Measurements from ENCODE around the gene NEO1. TPM values are rescaled to one million over a fixed set of nuclear protein-coding genes. Genes with fewer than 3 reads are reported as not detected.

Gene NEO1
- polyA plus RNA-seq, 2 of the 4 experiments (the other 2 are of a cell fraction) = 29.1 to 30.3 TPM

DNA sequence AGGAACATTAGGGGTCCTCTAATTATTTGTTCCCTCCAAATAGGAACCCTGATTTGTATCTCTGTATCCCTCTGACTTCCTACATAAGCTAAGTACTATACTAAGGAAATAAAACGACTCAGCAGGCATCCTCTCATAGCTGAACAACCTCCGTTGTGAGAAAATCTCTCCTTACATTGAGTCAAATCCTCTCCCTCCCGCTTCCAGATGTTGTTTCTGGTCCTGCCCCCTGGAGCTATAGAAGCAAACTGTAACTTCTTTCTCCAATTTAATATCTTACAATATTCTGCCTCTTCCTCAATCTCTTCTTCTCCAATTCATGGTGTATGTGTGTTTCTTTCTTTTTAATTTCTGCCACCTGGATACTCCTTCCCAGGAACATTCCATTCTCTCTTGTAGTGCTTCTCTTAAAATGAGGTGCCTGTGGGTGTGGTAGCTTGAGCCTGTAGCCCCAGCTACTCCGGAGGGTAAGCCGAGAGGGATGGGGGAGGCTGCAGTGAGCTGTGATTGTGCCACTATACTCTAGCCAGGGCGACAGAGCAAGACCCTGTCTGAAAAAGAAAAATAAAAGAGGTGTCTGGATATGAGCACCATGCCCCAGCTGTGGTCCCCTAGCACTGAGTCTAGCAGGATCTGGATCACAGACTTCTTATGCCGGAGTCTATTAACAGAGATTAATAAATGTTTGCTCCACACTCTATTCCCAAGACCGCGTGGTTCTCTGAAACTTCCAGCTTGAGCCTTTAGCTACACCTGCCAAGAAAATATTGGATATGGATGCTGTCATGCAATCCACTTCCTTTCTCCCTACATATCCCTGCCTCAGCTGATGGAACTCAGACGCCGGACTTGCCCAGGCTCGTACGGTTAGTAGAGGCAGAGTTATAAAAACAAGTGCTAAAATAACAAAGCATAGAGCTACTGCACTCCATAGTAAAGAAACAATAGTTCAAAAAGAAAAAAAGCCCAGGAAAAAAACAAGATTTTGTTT, 42.9 kb upstream of the NEO1 start (continued):
- no peak for TF ChIP-seq RCOR1 (IDR thresholded peaks at IDR 0.05; ENCODE audit: low read depth, low read length)

DNA sequence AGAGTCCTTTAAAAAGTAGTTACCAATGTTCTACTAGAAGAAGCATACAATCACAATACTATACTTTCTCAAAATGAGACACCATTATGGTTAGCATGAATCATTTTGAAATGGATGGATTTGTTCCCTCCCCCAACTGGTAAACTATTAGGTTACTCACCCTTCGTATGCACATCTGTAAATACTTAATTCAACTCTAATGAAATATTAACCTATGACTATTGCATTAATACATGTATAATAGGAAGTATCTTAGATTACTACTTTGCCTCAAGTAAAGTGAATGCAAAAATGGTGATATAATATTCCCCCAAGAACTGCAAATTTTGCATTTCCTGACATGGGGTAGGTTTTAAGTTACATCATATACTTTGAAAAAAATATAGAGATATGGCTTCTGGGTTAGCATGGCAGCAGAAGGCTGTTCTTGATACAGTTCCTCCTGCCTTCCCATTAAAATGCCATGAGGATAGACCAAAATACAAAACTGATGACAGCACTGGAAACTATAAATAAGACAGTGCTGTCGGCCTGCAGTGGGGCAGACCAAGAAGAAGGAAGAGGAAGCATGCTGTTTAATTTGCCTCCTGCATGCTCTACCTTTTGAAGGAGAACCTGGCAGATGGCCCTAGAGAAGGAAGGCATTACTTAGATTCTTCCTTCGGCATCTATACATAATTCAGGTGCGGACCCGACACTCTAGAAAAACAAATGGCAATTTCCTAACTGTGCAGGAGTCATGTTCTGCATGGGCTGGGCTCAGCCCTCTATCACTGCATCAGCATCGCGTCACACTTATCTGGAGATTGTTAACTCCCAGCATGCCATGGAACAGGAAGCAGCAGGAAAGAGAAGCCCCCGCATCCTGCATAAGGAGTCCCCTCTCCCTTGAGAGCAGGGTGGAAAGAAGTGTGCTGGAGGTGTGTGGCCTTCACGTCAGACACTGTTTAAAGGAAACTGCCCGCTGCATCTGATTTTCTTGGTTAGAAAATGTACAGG, 41.8 kb upstream of the NEO1 start:
- no peak for FAIRE-seq
- WGBS (ENCODE audit: missing lambda C conversion rate) = 65% methylated on average over 10 of the region's 10 CpGs
- H3K27ac ChIP-seq = no peak overlapping the region
- H3K4me1 ChIP-seq = peaks cover 18% of the 10 kb centered on the region; the same call in 2 of the 3 replicates
- ChIA-PET POLR2A (no interaction called here), CTCF (no interaction called here)
- H3K9me3 ChIP-seq = no peaks in the 10 kb centered on the region
- H3K4me2 ChIP-seq = peak overlapping the region; percentile 35
- no peak for DNase-seq (ENCODE audit: low read depth in 1 of 2, low spot score in 1 of 2)
- no peak overlapping the region for H3K4me3 ChIP-seq
- ATAC-seq = peak in 1 of 2 experiments; percentile 44; a peak in 2 of 6 replicates
- no peak for TF ChIP-seq RARB (CRISPR knock-in tag; IDR thresholded peaks at IDR 0.05)
- TF ChIP-seq BHLHE40 (IDR thresholded peaks at IDR 0.05; ENCODE audit: low read depth, low read length) = no peak
- TF ChIP-seq, protein P1, sequence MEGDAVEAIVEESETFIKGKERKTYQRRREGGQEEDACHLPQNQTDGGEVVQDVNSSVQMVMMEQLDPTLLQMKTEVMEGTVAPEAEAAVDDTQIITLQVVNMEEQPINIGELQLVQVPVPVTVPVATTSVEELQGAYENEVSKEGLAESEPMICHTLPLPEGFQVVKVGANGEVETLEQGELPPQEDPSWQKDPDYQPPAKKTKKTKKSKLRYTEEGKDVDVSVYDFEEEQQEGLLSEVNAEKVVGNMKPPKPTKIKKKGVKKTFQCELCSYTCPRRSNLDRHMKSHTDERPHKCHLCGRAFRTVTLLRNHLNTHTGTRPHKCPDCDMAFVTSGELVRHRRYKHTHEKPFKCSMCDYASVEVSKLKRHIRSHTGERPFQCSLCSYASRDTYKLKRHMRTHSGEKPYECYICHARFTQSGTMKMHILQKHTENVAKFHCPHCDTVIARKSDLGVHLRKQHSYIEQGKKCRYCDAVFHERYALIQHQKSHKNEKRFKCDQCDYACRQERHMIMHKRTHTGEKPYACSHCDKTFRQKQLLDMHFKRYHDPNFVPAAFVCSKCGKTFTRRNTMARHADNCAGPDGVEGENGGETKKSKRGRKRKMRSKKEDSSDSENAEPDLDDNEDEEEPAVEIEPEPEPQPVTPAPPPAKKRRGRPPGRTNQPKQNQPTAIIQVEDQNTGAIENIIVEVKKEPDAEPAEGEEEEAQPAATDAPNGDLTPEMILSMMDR (IDR thresholded peaks at IDR 0.05) = no peak
- no peak for TF ChIP-seq NPAS2 (CRISPR knock-in tag; IDR thresholded peaks at IDR 0.05; ENCODE audit: borderline replicate concordance)
- TF ChIP-seq FOSL2 (IDR thresholded peaks at IDR 0.05) = no peak
- TF ChIP-seq FOSL2 (CRISPR knock-in tag; IDR thresholded peaks at IDR 0.05) = peak; percentile 21; the same call in 1 of the 2 replicates
- TF ChIP-seq, protein P2, sequence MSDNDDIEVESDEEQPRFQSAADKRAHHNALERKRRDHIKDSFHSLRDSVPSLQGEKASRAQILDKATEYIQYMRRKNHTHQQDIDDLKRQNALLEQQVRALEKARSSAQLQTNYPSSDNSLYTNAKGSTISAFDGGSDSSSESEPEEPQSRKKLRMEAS (IDR thresholded peaks at IDR 0.05) = 0 out of 2 replicates have a peak, but pooled peaks have one; percentile 17

DNA sequence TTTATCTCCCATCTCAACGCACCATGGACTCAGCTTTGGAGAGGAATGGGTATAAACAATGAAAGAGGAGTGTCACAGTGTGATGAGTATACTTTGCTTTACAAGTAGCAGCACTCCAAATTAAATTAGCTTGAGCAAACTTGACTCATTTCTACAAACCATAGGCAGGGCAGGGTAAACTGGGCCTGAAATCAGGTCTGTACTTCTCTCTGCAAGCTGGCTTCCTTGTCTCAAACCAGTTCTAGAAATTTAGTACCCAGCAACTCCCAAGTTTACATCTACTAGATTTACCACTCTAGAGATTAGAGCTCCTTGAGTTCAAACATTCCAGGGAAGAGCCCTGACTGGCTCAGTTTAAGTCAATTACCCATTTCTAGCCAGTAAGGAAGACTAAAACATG, 37.4 kb upstream of the NEO1 start:
- 92% methylated on average over 1 of the region's 1 CpG for WGBS (ENCODE audit: missing lambda C conversion rate)
- TF ChIP-seq, protein P3, sequence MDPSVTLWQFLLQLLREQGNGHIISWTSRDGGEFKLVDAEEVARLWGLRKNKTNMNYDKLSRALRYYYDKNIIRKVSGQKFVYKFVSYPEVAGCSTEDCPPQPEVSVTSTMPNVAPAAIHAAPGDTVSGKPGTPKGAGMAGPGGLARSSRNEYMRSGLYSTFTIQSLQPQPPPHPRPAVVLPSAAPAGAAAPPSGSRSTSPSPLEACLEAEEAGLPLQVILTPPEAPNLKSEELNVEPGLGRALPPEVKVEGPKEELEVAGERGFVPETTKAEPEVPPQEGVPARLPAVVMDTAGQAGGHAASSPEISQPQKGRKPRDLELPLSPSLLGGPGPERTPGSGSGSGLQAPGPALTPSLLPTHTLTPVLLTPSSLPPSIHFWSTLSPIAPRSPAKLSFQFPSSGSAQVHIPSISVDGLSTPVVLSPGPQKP (IDR thresholded peaks at IDR 0.05; ENCODE audit: low read depth, low read length) = no peak
- TF ChIP-seq MAFK (IDR thresholded peaks at IDR 0.05; ENCODE audit: partially characterized antibody) = no peak
- POLR2A ChIA-PET = no interaction called here

DNA sequence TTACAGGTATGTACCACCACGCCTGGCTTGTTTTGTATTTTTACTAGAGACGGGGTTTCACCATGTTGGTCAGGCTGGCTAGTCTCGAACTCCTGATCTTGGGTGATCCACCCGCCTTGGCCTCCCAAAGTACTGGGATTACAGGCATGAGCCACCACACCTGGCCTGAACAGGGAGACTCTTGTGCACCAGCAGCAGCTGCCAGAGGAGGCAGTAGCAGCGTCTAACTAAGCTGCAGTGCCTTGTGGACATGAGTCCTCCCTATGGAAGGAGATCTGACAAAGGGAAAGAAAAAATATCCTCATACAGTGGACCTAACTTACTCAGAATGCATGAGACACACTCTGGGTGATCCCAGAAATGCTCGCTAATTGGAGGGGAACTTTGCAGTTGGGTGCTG, 36.8 kb upstream of the NEO1 start:
- no peaks in the 10 kb centered on the region for H3K9me3 ChIP-seq
- H3K27ac ChIP-seq = no peak overlapping the region
- no peak overlapping the region for H3K4me2 ChIP-seq
- CTCF ChIA-PET = interaction anchor here (0.8 kb wide), 1 partner anchor 61 kb away, joined by 3 read pairs; no protein-coding TSS in a partner anchor
- ATAC-seq = peak in 1 of 2 experiments; percentile 67; a peak in 3 of 6 replicates
- peaks cover 5% of the 10 kb centered on the region; the same call in 2 of the 3 replicates for H3K4me1 ChIP-seq
- DNase-seq (ENCODE audit: low read depth in 1 of 2, low spot score in 1 of 2) = peak in 1 of 2 experiments; percentile 16
- TF ChIP-seq, protein P4, sequence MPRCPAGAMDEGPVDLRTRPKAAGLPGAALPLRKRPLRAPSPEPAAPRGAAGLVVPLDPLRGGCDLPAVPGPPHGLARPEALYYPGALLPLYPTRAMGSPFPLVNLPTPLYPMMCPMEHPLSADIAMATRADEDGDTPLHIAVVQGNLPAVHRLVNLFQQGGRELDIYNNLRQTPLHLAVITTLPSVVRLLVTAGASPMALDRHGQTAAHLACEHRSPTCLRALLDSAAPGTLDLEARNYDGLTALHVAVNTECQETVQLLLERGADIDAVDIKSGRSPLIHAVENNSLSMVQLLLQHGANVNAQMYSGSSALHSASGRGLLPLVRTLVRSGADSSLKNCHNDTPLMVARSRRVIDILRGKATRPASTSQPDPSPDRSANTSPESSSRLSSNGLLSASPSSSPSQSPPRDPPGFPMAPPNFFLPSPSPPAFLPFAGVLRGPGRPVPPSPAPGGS (IDR thresholded peaks at IDR 0.05) = no peak
- no peak for TF ChIP-seq ZC3H11A (IDR thresholded peaks at IDR 0.05)
- no peak for TF ChIP-seq EP300 (IDR thresholded peaks at IDR 0.05)
- no peak for TF ChIP-seq HOXB5 (CRISPR knock-in tag; IDR thresholded peaks at IDR 0.05)
- TF ChIP-seq NR3C1 (IDR thresholded peaks at IDR 0.05) = no peak
- TF ChIP-seq RARB (CRISPR knock-in tag; IDR thresholded peaks at IDR 0.05) = no peak
- TF ChIP-seq MAFK (IDR thresholded peaks at IDR 0.05; ENCODE audit: partially characterized antibody) = no peak
- TF ChIP-seq FOSL2 (IDR thresholded peaks at IDR 0.05) = no peak
- no peak for TF ChIP-seq FOSL2 (CRISPR knock-in tag; IDR thresholded peaks at IDR 0.05)
- no peak for FAIRE-seq
- H3K4me3 ChIP-seq = no peak overlapping the region
- POLR2A ChIA-PET = no interaction called here
- WGBS (ENCODE audit: missing lambda C conversion rate) = 75% methylated on average over 6 of the region's 6 CpGs

More for the DNA sequence above, 37.4 kb upstream of the NEO1 start:
- H3K9me3 ChIP-seq = no peaks in the 10 kb centered on the region
- H3K27ac ChIP-seq = no peak overlapping the region
- FAIRE-seq (no peak), ATAC-seq (no peak), DNase-seq (ENCODE audit: low read depth in 1 of 2, low spot score in 1 of 2) (no peak)
- CTCF ChIA-PET = interaction anchor here (0.8 kb wide), 1 partner anchor 60 kb away, joined by 3 read pairs; no protein-coding TSS in a partner anchor
- peaks cover 11% of the 10 kb centered on the region; the same call in 2 of the 3 replicates for H3K4me1 ChIP-seq
- no peak overlapping the region for H3K4me3 ChIP-seq
- H3K4me2 ChIP-seq = no peak overlapping the region
